SW 1271 (cell line): ENCODE measurements around the gene CTNNBIP1.
A peak's percentile ranks its signal among the peaks of the same experiment; 100 is the strongest.
"Not testable (repeated sequence)": the region's sequence is repeated elsewhere in the genome, so short reads cannot be mapped to it uniquely, and the experiment has no call there.

Source experiments
- DNase-seq, 2 experiments: peaks; one replicate each; lab custom pipeline; 2025; lab: John Stamatoyannopoulos, UW

Gene CTNNBIP1

DNA sequence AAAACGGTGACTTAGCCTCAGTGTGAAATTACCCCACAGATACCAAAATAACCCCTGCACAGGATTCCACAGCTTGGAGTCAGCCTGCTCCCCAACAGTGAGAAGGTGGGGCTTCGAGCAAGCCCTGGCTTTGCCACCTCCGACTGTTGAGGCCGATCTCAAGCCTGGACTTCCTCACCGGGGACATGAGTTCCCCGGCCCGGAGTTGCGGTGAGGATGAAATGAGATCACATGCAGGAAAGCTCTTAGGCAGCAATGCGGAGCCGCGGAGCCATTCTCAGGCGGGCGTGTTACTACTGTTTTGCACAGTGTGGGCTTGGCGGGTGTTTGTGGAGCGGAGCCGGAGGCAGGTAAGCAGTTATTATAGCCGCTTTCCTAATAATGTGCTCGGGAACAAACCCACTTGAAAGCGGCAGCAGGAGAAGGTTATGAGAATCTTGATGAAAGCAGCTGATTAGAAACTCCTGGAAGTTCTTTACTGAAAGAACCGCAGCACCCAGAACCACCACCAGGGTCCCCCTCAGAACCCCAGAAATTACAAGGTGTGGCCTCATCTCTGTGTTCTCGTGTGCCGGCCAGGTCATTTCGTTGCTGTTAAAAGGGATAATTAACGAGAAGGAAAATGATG lies 82.4 kb downstream of the CTNNBIP1 start:
- peak in 1 of 2 experiments; percentile 7 for DNase-seq

DNA sequence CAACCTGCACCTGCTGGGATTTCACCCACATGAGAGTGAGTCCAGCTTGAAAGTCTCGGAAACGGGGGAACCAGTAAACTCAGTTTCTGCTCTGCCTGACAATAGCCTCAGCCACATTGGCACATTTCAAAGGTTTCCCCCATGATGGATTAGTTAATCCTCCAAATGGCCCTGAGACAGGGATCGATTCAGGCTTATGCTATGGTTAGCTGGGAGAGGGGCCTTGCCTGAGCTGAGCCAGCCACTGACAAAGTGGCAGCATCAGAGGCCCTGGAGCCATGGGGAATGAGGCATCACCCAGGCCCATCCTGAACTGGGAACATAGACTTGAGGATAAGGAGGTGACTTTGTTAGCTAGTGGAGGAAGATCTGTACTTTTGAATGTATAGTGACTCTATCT lies 83.5 kb downstream of the CTNNBIP1 start:
- no peak for DNase-seq

DNA sequence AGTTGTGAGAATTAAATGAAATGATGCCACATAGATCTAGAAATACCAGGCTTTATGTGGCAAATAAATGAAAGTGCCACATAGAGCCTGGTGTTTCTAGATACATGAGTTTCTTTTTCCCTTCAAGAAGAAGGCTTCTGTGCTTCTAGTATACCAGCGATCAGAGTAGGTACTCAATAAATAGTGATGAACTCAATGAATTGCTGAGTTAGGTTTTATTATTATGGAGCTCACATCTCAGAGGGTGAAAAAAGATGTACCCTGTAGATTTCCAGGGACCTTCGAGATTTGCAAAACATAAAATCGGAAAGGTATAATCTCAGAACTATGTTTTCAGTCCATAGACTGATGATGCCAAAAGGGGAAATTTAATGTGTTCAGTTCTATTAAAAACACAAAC lies 84.0 kb downstream of the CTNNBIP1 start:
- DNase-seq: no peak

DNA sequence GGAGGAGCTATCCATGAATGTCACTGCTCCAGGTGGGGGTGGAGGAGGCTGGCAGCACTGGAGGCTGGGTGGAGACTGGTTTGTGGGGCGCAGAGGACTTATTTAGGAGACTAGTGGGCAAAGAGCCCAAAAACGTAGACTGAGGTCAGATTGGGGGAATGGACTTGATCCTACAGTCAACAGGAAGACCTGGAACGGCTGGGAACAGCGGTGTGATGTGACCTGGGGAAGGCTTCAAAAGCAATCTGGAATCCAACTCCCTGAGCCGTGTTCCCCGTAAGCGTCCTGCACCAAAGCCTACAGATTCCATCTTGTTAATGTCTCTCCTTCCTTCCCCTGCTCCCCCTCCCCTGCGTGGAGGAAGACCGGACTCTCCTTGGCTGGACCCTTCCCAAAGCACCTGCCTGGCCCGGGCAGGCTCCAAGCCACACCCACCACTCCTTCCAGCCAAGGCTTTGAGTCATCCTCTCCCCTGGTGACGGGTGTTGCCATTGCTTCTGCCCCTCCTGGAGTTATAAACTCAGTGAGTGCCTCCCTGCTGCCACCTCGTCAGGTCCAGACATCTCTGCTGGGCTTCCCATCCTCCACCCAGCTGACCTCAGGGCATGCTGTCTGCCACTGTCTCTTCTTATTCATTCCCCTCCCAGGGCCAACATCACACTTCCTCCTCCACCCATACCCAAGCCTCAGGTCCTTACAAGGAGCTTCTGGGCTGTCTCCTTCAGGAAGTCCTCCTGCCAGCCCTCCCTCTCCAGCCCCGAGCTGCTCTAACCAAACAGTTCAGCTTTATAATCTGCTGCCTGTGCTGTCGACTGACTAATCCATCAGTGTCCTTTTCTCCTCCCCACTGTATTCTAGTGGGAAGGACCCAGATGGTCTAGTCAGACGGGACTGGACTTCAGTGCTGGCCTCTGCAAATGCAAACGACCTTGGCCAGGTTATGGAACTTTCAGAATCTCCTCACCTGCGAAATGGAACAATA lies 84.7 kb downstream of the CTNNBIP1 start:
- DNase-seq: peak; percentile 67 to 70

DNA sequence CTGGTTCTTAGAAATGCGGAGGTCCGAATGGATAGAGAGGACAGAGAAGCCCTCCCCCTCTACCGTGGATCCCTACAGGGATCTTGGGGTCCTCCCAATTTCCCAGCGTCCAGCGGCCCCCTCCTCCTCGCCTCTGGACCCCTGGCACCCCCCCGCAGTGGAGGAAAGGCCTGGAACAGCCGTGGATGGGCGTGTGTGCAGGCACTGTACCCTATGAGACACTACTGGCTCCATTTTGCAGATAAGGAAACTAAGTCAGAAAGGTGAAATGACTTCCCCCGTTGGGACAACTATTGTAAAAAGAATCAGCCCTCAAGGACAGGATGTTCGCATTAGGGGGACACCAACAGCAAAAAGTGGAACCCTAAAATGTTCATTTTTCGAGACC lies 85.4 kb downstream of the CTNNBIP1 start:
- DNase-seq: no peak

DNA sequence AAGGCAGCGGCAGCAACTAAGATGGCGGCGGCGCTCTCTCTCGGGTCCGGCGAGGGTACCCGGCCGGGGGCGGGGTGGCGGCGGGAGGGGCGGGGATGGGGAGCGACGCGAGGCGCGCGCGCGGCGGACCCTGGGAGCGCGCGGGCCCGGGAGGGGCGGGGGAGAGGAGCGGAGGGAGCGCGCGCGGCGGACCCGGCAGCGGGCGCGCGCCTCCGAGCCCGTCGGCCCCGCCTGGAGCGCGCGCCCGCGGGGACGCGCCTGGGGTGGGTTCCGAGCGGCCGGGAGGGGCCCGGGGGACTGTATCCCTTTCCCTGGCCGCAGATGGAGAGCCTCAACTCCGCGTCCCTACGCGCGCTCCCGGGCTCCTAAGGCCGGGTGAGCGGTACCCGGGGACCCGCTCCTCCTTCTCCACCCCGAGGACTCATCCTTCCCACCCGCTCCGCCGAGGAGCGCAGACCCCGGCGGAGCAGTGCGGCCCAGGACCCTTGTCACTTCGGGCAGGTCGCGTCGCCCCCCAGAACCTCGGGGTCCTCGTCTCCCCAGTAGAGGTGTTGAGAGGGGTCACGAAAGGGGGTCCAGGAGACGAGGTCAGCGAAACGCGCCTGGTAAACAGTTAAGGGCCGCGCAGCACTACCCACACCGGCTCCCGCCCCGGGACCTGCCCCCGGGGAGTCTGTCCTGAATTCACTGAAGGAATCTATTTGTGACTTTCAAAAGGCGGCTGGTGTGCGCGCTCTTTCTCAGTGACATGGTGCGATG lies 85.9 kb downstream of the CTNNBIP1 start, which contains the start of gene CLSTN1:
Gene CLSTN1, minus strand, starts transcription at position 23 of the 759 bp plus-strand sequence. CDS start 232 bp downstream, outside the sequence.
- DNase-seq: peak in 1 of 2 experiments; percentile 66

DNA sequence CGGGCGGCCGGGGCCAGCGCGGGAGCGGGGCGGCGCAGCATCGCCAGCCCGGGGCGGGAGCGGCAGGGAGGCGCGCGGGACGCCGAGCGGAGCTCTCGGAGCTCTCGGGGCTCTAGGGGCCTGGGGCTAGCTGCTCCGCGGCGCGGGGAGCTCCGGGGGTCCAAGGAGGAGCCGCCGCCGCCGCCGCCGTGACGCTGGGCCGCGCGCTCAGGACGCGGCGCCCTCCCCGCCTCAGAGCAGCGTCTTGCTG lies 86.5 kb downstream of the CTNNBIP1 start:
- DNase-seq: no peak

DNA sequence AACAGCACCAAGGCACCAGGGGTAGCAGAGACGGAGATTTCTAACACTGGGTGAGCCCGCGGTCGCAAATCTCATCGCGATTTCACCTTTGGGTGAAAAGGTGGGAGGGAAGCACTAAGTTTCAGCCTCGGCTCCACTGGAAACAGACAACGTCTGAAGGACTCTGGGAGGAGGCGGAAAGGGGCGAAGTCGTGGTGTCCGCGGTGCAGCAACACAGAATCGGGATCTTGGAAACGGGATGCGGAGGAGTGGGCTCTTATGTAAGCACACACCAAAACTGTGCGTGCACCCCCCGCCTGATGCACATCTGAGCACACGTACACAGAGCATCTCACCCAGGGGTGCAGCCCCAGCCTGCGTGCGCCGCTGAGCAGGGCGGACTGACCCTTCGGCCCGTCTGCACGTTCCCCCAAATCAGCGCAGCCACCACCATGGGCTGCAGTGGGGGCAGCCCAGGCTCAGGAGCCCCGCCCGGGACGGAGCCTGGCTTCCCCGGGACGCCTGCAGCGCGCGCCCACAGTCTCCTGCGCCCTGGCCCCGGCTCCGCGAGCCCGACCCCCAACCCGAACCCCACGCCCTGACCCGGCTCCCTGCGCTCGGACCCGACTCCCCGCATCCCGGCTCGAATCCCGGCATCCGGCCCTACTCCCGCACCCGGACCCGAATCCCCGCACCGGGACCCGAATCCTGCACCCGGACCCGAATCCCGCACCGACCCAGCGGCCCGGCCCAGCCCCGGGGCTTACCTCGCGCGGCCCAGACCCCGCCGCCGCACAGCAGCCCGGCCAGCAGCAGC lies 87.0 kb downstream of the CTNNBIP1 start:
- peak in 1 of 2 experiments; percentile 6 for DNase-seq

DNA sequence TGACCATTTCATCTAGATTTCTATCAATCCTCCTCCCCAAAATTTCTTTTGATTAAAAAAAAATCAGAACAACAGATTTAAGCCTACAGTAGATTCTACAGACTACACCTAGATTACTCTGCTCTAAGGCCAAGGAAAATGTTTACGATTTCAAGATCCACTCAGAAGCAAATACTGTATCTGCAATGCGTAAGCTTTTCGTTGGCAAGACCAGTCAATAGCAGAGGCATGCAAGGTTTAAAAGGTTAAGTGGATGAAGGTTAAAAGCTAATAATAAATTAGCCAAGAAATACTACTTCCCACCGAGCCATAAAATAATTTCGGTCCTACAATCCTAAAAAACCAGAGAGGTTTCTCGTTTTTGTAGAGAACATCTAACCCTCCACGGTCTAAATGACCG lies 87.6 kb downstream of the CTNNBIP1 start:
- DNase-seq: no peak

DNA sequence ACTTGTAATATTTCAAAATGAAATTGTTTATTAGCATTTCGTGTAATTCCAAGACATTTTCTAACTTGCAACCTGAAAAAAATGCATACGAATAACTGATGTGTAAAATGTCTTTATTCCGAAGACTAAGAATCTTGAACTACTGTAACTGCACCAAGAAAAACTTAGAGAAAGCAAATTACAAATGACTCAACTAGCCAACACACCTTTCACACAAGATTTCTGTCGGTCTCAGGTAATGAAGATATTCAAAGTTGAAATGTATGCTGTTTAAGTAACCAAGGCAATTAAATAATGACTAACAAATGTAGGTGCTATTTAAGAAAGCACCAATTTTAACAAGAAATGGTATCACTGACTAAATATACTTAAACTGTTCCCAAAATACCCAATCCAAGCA lies 88.4 kb downstream of the CTNNBIP1 start:
- DNase-seq: no peak

DNA sequence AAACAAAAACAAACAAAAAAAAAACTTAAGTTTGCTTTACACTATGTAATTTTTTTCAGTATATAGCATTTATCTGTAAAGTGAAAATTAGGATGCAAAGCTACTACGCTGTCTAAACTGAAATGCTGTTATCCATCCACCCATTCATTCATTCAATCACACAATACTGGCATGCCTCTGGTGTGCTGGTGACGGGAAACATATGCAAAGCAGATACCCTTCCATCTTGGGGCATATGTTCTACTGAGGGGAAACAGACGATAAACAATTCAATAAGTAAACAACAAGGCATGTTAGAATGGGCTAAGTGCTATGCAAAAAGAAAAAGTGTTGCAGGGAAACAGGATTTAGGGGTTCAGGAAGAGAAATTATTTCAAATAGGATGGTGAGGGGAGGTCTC lies 89.5 kb downstream of the CTNNBIP1 start:
- DNase-seq: no peak

DNA sequence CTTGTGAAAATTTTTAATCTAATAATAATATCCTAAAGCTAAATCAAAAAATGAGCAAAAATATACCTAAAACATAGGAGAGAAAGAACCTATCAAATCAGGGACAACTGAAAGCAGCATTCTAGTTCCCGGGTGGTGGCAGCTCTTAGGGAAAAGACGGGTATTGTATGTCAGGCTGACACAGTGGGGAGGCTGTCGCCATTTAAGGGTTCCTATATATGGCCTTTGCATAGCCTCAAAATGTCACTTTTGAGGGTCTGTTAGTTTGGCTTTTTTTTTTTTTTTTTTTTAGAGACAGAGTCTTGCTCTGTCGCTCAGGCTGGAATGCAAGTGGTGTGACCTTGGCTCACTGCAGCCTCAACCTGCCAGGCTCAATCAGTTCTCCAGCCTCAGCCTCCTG lies 92.3 kb downstream of the CTNNBIP1 start:
- no peak for DNase-seq

DNA sequence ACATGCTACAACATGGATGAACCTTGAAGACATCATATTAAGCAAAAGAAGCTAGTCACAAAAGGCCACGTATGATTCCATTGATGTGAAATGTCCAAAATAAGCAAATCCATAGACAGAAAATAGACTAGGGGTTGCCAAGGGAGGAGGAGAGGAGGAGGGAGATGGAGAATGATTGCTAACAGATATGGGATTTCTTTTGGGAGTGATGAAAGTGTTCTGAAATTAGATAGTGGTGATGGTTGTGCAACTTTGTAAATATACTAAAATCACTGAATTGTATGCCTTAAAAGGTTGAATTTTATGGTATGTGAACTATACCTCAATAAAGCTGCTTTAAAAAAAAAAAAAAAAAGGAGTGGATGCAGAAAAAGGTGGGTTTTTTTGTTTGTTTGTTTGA lies 93.9 kb downstream of the CTNNBIP1 start:
- no peak for DNase-seq

DNA sequence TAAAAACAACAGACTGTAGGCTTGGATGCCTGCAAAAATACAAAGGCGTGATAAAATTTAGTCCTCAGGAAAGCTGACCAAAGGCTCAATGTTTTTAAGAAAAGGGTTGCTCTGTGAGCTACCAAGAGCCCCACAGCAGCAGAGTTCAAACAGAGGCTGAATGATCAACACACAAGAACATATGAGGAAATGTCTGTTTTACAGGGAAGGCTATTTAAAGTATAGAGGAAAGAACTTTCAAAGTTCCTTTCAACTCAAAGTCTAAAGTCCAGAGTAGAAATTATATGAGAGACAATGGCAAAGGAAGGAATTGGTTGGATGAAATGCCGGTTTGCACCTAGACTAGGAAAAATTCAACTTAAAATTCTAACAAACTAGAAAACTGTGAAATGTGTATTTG lies 94.9 kb downstream of the CTNNBIP1 start:
- no peak for DNase-seq

DNA sequence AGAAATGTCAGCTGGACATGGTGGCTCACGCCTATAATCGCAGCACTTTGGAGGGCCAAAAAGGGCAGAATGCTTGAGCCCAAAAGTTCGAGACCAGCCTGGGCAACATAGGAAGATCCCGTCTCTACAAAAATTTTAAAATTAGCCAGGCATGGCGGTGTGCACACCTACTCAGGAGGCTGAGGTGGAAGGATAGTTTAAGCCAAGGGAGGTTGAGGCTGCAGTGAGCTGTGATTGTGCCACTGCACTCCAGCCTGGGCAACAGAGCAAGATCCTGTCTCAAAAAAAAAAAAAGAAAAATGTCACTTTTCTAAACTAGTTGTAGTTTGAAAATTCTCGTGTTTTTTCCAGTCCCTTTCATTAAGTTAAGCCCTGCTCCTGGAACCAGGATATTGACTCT lies 95.5 kb downstream of the CTNNBIP1 start:
- no peak for DNase-seq

DNA sequence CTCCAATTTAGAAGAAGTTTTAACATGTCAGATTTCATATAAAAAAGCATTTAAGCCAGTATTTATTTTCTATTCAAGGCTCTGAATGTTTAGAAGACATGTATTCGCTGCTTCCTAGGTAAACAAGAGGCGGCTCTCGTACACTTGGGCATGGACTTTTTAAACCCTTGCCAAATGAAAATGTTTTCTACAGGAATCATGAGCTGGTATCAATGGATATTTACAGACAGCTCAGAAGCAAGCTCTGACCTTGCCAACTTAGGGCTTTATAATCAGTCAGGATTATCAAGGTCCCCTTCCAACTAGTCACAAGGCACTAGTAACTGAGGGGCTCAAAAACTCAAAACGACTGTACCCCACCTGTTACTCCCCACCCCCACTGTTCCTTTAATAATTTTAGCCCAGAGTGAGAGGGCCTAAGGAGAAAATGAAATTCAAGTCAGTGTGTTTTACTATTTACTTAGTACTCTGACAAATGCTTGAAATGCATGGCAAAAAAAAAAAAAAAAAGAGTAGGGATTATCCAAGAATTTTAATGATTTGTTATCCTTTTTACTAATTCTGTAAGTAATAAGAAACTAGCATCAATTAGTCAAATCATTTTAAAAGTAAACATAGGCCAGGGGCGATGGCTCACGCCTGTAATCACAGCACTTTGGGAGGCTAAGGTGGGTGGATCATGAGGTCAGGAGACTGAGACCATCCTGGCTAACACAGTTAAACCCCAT lies 98.7 kb downstream of the CTNNBIP1 start:
- no peak for DNase-seq

DNA sequence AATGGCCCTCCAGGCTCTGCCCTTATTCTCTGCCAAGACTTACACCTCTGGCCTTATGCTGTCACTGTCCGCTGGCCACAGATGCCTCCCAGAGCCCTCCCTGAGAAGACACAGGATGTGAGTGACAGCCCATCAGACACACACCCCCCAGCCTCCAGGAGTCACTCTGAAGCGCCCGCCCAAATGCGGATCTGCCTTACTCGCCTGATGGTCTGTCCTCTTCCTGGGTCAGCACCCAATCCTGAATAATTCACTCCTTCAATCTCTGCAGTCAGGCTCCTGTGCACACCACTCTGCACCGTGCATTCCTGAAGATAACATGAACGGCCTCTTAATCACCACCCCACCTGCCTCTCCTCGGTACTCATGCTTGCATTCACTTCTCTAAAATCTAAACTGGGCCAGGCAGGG lies 101.0 kb downstream of the CTNNBIP1 start:
- no peak for DNase-seq

DNA sequence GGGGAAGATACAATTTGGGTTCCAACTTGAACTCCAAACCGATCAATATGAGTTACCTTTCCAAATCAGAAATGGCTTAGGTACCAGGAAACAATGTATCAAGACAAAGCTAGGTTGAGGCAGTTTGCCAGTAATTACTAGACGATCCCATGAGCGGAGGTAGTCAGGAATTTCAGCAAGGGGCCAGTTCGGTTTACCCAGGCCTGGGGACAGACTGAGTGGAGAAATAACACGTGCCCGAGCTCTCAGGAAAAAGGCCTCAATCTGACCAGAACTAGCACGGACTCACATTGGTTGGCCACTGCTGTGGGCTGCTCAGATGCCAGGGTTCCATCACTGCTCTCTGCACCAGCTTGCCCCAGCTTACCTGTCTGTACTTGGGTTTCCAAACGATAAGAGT lies 101.6 kb downstream of the CTNNBIP1 start:
- DNase-seq: no peak

DNA sequence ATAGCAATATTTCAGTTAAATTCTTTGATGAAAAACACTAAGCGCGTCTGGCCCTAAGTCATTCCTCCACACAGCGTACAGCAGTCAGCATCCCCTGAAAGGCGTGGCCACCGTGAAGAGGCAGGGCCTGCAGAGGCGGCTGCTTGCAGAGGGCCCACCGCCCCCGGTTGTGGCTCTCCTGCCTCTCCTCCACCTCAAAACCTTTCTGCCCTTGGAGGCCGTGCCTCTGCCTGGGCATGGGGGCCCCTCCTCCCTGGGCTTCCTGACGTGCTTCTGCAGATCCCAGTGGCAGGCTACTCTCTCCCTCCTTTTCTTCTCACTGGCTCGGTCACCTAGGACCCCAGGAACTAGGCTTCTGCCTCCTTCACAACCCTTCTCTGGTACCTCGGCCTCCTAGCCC lies 102.5 kb downstream of the CTNNBIP1 start:
- no peak for DNase-seq

DNA sequence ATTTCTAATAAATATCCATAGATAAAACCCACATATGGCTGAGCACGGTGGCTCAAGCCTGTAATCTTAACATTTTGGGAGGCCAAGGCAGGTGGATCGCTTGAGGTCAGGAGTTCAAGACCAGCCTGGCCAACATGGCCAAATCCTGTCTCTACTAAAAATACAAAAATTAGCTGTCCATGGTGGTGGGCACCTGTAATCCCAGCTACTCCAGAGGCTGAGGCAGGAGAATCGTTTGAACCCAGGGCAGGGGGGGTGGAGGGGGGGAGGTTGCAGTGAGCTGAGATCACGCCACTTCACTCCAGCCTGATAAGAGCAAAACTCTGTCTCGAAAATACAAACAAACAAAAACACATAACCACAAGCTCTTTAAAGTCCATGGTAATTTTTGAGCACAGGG lies 104.1 kb downstream of the CTNNBIP1 start:
- DNase-seq: not testable (repeated sequence)

DNA sequence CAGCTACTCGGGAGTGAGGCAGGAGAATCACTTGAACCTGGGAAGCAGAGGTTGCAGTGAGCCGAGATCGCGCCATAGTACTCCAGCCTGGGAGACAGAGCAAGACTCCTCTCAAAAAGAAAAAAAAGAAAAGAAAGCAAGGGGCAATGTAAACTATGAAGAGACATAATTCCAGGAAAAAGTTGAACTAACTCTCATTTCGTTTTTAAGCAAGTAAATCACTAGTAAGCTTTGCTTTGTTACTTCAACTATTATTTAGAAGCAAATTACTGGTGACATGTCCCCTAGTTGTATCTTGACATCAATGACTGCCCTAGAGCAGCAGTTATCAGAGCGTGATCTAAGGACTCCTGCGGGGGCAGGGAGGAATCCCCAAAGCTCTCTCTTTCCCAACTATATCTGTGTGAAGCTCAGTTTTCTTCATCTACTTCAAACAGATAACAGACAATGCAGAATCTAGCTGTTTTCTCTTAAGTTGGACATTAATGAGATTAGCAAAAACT lies 105.0 kb downstream of the CTNNBIP1 start:
- DNase-seq: no peak
